NCI-H1048 (cell line): Measurements from ENCODE around the gene CYP2E1.
"Not testable (repeated sequence)": the region's sequence is repeated elsewhere in the genome, so short reads cannot be mapped to it uniquely, and the experiment has no call there.

Experiments used
- DNase-seq: peaks from one replicate; lab custom pipeline; 2025; lab: John Stamatoyannopoulos, UW

The CYP2E1 gene

DNA sequence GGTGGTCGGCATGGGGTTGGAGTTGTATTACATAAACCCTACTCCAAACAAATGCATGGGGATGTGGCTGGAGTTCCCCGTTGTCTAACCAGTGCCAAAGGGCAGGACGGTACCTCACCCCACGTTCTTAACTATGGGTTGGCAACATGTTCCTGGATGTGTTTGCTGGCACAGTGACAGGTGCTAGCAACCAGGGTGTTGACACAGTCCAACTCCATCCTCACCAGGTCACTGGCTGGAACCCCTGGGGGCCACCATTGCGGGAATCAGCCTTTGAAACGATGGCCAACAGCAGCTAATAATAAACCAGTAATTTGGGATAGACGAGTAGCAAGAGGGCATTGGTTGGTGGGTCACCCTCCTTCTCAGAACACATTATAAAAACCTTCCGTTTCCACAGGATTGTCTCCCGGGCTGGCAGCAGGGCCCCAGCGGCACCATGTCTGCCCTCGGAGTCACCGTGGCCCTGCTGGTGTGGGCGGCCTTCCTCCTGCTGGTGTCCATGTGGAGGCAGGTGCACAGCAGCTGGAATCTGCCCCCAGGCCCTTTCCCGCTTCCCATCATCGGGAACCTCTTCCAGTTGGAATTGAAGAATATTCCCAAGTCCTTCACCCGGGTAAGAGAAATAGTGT, at the start of gene CYP2E1:
TSS of gene CYP2E1 (plus strand) at position 407 of the 632 bp plus-strand sequence. CDS start at position 440, 33 bp downstream.
- no peak for DNase-seq

GRCh38 chr10:133481086-133481643, 46.0 kb upstream of the CYP2E1 start:
- DNase-seq = no peak

GRCh38 chr10:133481657-133482056, 45.5 kb upstream of the CYP2E1 start:
- no peak for DNase-seq

DNA sequence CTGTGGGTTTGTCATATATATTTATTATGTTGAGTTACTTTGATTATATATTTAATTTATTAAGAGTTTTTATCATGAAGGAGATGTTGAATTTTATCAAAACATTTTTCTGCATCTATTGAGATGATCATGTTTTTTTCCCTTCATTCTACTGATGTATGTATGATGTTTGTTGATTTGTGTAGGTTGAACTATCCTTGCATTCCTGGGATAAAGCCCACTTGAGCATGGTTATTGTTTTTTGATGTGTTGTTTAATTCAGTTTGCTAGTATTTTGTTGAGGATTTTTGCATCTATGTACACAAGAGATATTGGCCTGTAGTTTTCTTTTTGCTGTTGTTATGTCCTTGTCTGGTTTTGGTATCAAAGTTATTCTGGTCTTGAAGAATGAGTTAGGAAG, 42.3 kb upstream of the CYP2E1 start:
- no peak for DNase-seq

GRCh38 chr10:133487085-133487484, 40.1 kb upstream of the CYP2E1 start:
- no peak for DNase-seq

- DNase-seq = no peak
Observed at GRCh38 chr10:133488354-133488753, 38.8 kb upstream of the CYP2E1 start.

DNA sequence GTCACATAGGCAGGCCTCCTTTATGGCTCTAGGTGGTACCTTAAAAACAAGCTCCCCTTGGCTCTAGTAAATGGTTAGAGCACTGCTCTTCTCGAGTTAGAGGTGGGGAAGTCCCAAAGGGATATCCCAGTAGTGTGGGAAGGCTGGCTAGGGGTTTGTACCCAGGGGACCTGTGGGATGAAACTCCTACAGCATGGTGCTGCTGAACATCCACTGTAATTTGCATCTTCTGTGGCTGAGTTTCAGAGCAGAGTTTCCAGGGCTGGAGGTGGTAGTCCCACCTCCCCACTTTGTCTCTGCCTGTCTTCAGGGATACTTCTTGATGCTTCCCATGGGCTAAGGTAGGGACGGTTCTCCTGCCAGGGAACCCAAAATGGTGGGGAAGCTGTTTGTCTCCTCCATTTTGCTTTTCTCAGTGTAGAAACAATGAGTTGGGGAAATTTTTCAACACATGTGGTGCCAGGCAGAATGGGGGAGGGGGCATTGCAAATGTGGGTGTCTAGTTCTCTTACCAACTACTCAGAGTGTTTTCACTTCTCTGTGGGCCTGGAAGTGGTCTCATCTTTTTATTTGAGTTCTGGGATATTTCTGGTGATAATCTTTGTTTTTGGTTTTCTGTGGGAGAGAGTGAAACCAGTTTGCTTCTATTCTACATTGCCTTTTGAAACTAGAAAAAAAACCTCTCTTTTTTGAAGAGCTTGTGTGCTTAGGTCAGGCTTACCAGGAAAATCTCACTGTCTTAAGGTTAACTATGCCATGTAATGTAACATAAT, 37.2 kb upstream of the CYP2E1 start:
- DNase-seq = no peak

DNA sequence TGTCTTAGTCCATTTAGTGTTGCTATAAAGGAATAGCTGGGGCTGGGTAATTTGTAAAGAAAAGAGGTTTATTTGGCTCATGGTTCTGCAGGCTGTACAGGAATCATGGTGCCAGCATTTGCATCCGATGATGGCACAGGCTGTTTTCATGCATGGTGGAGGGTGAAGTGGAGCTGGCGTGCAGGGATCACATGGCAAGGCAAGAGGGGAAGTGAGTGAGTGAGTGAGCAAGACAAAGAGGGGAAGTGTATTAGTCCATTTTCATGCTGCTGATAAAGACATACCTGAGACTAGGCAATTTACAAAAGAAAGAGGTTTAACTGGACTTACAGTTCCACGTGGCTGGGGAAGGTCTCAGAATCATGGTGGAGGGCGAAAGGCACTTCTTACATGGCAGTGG, 33.6 kb upstream of the CYP2E1 start:
- DNase-seq = not testable (repeated sequence)

DNA sequence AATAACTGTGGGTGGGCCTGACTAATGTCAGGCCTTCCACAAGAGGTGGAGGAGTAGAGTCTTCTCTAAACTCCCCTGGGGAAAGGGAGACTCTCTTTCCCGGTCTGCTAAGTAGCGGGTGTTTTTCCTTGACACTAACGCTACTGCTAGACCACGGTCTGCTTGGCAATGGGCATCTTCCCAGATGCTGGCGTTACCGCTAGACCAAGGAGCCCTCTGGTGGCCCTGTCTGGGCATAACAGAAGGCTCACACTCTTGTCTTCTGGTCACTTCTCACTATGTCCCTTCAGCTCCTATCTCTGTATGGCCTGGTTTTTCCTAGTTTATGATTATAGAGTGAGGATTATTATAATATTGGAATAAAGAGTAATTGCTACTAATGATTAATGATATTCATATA, 29.8 kb upstream of the CYP2E1 start:
- not testable (repeated sequence) for DNase-seq

GRCh38 chr10:133499176-133499575, 28.0 kb upstream of the CYP2E1 start:
- DNase-seq = not testable (repeated sequence)

GRCh38 chr10:133500897-133501296, 26.3 kb upstream of the CYP2E1 start:
- not testable (repeated sequence) for DNase-seq

DNA sequence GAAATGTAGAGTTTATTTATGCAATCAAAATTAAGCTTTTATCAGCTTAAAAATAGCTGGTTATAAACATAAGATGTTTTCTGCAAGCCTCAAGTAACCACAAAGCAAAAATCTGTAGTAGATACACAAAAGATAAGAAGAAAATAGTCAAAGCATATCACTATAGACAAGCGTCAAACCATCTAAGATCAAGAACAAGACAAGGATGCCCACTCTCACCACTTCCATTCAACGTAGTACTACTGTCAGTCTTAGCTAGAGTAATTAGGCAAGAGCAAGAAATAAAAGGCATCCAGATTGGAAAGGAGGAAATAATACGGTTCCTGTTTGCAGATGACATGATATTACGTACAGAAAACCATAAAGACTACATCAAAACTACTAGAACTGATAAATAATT, 17.5 kb upstream of the CYP2E1 start:
- DNase-seq = no peak

DNA sequence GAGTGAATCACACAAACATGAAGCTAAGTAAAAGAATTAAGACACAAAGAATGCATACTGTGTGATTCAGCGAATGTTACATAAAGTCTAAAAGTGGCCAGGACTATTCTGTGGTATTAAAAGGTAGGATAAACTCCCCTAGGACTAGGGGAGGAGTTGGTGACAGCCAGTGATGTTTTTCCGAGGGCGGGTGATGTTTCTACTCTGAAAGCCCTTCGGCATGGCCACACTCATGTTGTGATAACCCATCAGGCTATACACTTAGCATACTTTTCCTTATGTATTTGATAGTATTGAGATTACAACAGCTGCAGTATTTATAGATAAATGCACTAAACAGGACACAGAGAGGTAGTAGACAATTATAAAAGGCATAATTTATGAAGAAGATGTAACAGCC, 15.8 kb upstream of the CYP2E1 start:
- no peak for DNase-seq

- DNase-seq = no peak
Observed at GRCh38 chr10:133511907-133512528, 15.1 kb upstream of the CYP2E1 start.

DNA sequence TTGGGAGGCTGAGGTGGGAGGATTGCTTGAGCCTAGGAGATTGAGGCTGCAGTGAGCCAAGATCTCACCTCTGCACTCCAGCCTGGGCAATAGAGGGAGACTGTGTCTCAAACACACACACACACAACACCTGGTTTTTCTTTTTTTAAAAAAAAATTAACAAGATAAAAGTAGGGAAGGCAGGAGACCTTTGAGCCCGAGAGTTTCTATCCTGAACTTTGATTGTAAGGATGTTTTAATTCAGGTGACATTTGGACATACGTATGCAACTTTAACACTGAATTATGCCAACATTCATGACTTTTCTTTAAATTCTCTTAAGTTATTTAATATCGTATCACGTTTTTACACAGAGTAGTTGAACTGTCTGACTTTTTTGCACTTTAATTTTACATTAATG, 11.7 kb upstream of the CYP2E1 start:
- DNase-seq = no peak

GRCh38 chr10:133516057-133516456, 11.1 kb upstream of the CYP2E1 start:
- DNase-seq = no peak

DNA sequence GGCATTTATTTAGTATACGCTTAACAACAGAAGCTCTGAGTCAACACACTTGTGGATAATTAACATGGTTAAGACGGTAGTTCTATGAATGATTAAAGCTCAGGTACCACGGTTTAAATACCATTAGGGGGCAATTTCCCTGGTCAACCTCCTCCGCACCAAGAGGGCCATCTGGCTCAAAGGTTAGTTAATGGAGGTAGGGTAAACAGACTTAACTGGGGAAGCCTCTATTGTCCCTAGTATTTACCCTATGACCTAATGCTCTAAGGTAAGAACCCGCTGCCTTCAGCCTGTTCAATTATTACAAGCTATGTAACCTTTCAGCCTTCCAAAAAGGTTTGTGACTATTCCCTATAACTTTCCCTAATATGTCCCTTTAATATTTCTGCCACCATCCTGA, 8.6 kb upstream of the CYP2E1 start:
- DNase-seq = not testable (repeated sequence)

DNA sequence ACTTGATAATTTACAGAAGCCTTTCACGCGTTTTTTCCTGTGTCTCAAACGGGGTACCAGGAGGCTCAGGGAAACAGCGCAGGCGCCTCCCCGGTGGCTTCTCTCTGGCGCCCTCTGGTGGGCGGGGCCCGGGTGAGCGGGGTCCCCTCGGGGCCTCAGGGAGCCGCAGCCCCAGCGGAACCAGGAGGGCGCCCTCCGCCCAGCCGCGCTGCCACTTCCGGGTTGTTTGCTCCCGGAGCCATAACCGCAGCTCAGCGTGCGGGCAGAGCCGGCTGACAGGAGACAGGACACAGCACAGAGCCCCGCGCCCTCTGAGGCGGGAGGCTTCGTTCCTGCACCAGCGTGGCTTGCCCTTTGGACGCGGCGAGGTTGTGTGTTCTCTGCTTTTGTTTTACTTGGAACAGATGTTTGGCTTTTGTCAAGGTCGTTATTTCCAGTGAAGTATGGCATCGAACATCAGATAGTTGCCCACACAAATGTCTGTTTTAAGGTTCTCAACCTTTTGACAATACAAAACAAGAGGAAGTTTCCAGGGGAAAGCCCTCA, 6.9 kb upstream of the CYP2E1 start:
- peak; percentile 65 for DNase-seq

DNA sequence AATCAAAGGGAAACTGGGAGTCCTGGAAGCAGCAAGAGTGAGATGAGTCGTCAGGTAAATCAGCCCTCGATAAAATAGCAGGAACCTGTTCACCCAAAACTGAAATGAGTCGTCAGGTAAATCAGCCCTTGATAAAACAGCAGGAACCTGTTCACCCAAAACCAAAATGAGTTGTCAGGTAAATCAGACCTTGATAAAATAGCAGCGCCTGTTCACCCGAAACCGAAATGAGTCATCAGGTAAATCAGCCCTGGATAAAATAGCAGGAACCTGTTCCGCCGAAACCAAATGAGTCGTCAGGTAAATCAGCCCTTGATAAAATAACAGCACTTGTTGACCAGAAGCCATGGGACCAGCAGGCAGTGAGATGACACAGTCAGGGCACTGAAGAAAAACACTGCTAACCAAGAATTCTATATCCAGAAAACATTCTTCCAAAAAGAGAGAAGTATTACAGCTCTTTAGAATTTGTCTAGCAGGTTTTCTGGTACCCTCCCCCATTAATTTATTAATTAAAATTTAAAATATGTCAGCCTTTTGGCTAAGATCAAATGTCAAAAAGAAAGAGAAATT, 3.4 kb upstream of the CYP2E1 start:
- DNase-seq = no peak

DNA sequence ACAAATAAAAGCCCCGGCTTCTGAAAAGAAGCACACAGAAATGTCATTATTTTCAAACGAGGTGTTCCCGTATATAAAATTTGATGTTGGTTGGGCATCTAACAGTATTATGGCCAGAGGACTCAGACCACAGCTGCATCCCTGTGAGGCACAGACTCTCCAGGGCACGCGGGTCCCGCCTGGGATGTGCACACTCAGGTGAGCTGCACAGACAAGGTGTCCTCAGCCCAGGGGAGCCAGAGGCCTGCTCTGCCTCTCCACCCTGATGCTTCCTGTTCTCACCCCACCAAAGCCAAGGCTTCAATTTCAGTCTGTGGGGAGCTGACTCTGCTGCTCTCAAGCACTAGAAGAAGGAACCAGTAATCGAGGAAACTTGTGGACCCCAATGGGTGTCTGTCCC, 1.7 kb upstream of the CYP2E1 start:
- no peak for DNase-seq

DNA sequence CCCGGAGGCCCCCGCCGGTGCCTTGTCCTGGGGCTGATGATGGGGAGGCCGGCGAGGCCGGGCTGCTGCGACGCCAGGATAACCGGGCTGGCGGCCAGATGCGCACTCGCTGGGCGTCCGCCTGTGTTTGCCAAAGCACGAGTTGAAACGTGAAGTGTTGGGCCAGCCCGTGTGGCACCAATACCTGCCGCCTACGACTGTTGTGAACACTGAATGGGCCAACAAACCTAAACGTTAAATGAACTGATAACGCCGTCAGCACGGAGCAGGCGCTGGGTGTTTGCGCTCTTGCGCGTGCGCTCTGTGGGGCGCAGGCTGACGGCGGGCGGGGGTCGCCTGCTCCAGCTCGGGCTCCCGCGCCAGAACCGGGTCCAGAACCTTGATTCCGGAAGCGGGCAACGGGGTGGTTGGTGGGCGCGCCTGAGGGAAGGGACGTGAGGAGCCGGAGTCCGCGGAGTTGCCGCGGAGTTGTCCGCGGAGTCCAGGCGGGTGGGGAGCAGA, 658 bp downstream of the CYP2E1 start:
- no peak for DNase-seq

DNA sequence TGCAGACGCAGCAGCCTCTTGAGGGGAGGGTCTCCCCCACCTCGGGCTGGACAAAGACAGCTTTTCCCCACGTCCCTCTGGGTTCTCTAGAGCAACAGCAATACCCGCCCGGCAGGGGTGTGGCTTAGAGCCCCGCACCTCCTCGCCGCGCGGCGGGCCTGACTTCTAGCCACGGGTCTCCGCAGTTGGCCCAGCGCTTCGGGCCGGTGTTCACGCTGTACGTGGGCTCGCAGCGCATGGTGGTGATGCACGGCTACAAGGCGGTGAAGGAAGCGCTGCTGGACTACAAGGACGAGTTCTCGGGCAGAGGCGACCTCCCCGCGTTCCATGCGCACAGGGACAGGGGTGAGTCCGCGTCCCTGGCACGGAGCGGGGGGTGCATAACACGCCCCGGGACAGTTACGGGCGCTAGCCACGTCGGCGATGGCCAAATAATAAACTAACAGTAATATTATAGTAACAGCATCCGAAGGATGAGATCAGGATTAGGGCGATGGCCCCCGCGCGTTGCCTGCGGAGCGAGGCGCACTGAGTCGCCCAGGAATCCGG, 1.2 kb downstream of the CYP2E1 start:
- DNase-seq = no peak
